ENCODE results near the gene ERVH48-1.

- TF ChIP-seq CTCF (conservative IDR thresholded peaks at IDR 0.05; ENCODE audit: low read length) (no peak), EZH2phosphoT487 (IDR thresholded peaks at IDR 0.05; ENCODE audit: borderline replicate concordance, low read depth, low read length) (no peak)
Observed at GRCh38 chr21:42959728-42960127, 34.3 kb upstream of the ERVH48-1 start.
